B cell (primary cell): ENCODE results near the gene PLA2G5. TPM values are rescaled to one million over a fixed set of nuclear protein-coding genes. Genes with fewer than 3 reads are reported as not detected.

Source experiments
- ATAC-seq: fragments of 200-7000 bp; cut with Tn5 transposase; one replicate; pipeline ENCODE4 v1.10.0; 2021; ENCODE audit warnings: low read depth, mild to moderate bottlenecking, moderate number of reproducible peaks, moderate library complexity
- CTCF ChIA-PET: fragments of 350-600 bp; sonication (Branson Sonifier 250); formaldehyde crosslinking; loops from one replicate; lab custom pipeline; 2021; ENCODE audit warnings: antibody characterized with exemption, inconsistent platforms; lab: Charles Lee
- POLR2A ChIA-PET: fragments of 350-600 bp; sonication (Branson Sonifier 250); formaldehyde crosslinking; loops from one replicate; lab custom pipeline; 2021; ENCODE audit warnings: antibody characterized with exemption; lab: Charles Lee
- DNase-seq: peaks from one replicate; pipeline ENCODE4 v3.0.0; 2013
- H2AFZ ChIP-seq: 2 replicates; pipeline ENCODE4 v1.6.1; 2012; ENCODE audit warnings: mild to moderate bottlenecking, low read depth, low read length; ENCODE audit not compliant: insufficient read depth, poor library complexity, severe bottlenecking
- H3K27ac ChIP-seq, 2 donors: 1 replicate in 1 of 2; 2 replicates in 1 of 2; pipeline ENCODE4 v1.5.1; 2012 to 2013; ENCODE audit warnings: low read length in 2 of 2, mild to moderate bottlenecking in 2 of 2, moderate library complexity in 1 of 2
- H3K27me3 ChIP-seq, 4 experiments: fragments of 200-600 bp in 1 of 4; sonication (generic) in 1 of 4; replicated peaks in 1 of 4; 1 replicate in 2 of 4; 2 replicates in 2 of 4; pipeline versions ENCODE4 v1.6.1 to v1.7.0; 2013 to 2016; ENCODE audit warnings: low read length in 3 of 4, mild to moderate bottlenecking in 2 of 4, mixed read lengths in 1 of 4, moderate library complexity in 1 of 4; ENCODE audit not compliant: insufficient read depth in 4 of 4, control insufficient read depth in 3 of 4; ENCODE audit errors: control extremely low read depth in 1 of 4
- H3K36me3 ChIP-seq, 2 experiments: replicated peaks in 1 of 2; 1 replicate in 1 of 2; 2 replicates in 1 of 2; pipeline versions ENCODE4 v1.6.1 to v1.7.1; 2013; ENCODE audit warnings: low read length in 1 of 2; ENCODE audit not compliant: insufficient read depth in 2 of 2, control insufficient read depth in 1 of 2; ENCODE audit errors: control extremely low read depth in 1 of 2, extremely low read depth in 1 of 2
- H3K4me1 ChIP-seq, 2 donors: fragments of 200-600 bp in 1 of 2; sonication (generic) in 1 of 2; 1 replicate in 1 of 2; 2 replicates in 1 of 2; pipeline versions ENCODE4 v1.5.1 to v1.6.1; 2013 to 2017; ENCODE audit warnings: low read length in 2 of 2; ENCODE audit not compliant: control insufficient read depth in 2 of 2, insufficient read depth in 2 of 2
- H3K4me2 ChIP-seq: replicated peaks from 2 replicates; pipeline ENCODE3; 2012; ENCODE audit warnings: mild to moderate bottlenecking, low read depth, low read length; ENCODE audit not compliant: poor library complexity, severe bottlenecking
- H3K4me3 ChIP-seq, 5 experiments: fragments of 200-600 bp in 1 of 5; sonication (generic) in 1 of 5; 1 replicate in 3 of 5; 2 replicates in 2 of 5; pipeline versions ENCODE4 v1.5.1 to v1.7.0; 2011 to 2016; ENCODE audit warnings: low read length in 4 of 5, mild to moderate bottlenecking in 4 of 5, low read depth in 2 of 5, control low read depth in 1 of 5, moderate library complexity in 1 of 5; ENCODE audit not compliant: insufficient read depth in 1 of 5; ENCODE audit errors: control extremely low read depth in 1 of 5, extremely low read depth in 1 of 5
- H3K79me2 ChIP-seq: fragments of 200-600 bp; sonication (generic); one replicate; pipeline ENCODE4 v1.6.0; 2016; ENCODE audit warnings: low read length; ENCODE audit not compliant: control insufficient read depth, insufficient read depth
- H3K9ac ChIP-seq: fragments of 200-600 bp; sonication (generic); 2 replicates; pipeline ENCODE4 v1.6.1; 2017; ENCODE audit warnings: mild to moderate bottlenecking, low read length, moderate library complexity
- H3K9me3 ChIP-seq, 3 donors: one replicate each; pipeline versions ENCODE4 v1.6.1 to v1.7.1; 2013; ENCODE audit warnings: low read length in 2 of 3; ENCODE audit not compliant: control insufficient read depth in 2 of 3, insufficient read depth in 1 of 3; ENCODE audit errors: control extremely low read depth in 1 of 3
- H4K20me1 ChIP-seq: 2 replicates; pipeline ENCODE4 v1.6.0; 2012; ENCODE audit warnings: mild to moderate bottlenecking, low read length; ENCODE audit not compliant: insufficient read depth, control insufficient read depth, poor library complexity, severe bottlenecking
- H3K27ac Mint-ChIP-seq: one replicate; pipeline ENCODE4 v1.8.0; 2021; ENCODE audit warnings: mixed read lengths
- H3K27me3 Mint-ChIP-seq: one replicate; pipeline ENCODE4 v1.8.0; 2021; ENCODE audit warnings: mixed read lengths
- H3K4me1 Mint-ChIP-seq: one replicate; pipeline ENCODE4 v1.8.0; 2021; ENCODE audit warnings: mixed read lengths
- H3K4me3 Mint-ChIP-seq: one replicate; pipeline ENCODE4 v1.8.0; 2021; ENCODE audit warnings: mixed read lengths
- H3K9me3 Mint-ChIP-seq: one replicate; pipeline ENCODE4 v1.8.0; 2022; ENCODE audit warnings: mixed read lengths; ENCODE audit not compliant: insufficient read depth
- EZH2 ChIP-seq: IDR thresholded peaks from 2 replicates; pipeline ENCODE4 v1.6.1; 2012; ENCODE audit warnings: borderline replicate concordance, low read depth, mild to moderate bottlenecking, moderate library complexity, low read length; ENCODE audit not compliant: insufficient read depth, poor library complexity, severe bottlenecking
- WGBS: methylation state at CpG from one replicate; pipeline ENCODE4 v1.1.5; 2013; ENCODE audit warnings: missing lambda C conversion rate; ENCODE audit not compliant: insufficient coverage; 5-methylcytosine and 5-hydroxymethylcytosine counted together
- intact Hi-C: fragments of 100-400 bp; cut with micrococcal nuclease; formaldehyde crosslinking; loops from one replicate; pipeline ENCODE4 v1.10.0; 2022
- polyA plus RNA-seq: library from polyadenylated mRNA; depleted of rRNA; stranded (reverse); fragments of >200 nt; gene quantifications from 2 replicates; pipeline ENCODE4 v1.2.3, GENCODE V29; 2012
- total RNA-seq, 2 donors: library from RNA; stranded (reverse); fragments of 120-200 nt in 1 of 2; gene quantifications; 1 replicate in 1 of 2; 2 replicates in 1 of 2; pipeline versions ENCODE4 v1.2.3 to v1.2.4, GENCODE V29; 2013 to 2022
- TF ChIP-seq, protein P1 (sequence below): fragments of 200-600 bp; IDR thresholded peaks from one replicate; pipeline ENCODE4 v1.8.0; 2022; ENCODE audit warnings: antibody characterized with exemption, mild to moderate bottlenecking

The PLA2G5 gene
- total and polyA plus RNA-seq, 2 donors (not counting 1 experiment from before 2014, with no cell fraction given) = not detected

- H3K4me3 ChIP-seq = no peak overlapping the region
- H3K79me2 ChIP-seq = no peaks in the 10 kb centered on the region
- Mint-ChIP-seq H3K9me3 (no peaks in the 10 kb centered on the region), H3K27me3 (peaks cover 7% of the 10 kb centered on the region), H3K4me1 (no peaks in the 10 kb centered on the region), H3K4me3 (no peak overlapping the region), H3K27ac (no peak overlapping the region)
- 92% methylated on average over 5 of the region's 5 CpGs for WGBS
- no peaks in the 10 kb centered on the region for H4K20me1 ChIP-seq
- H3K9ac ChIP-seq = no peak overlapping the region
- no peaks in the 10 kb centered on the region for H3K27me3 ChIP-seq
- no peak overlapping the region for H3K4me2 ChIP-seq
- H3K27ac ChIP-seq = no peak overlapping the region
- no peak for DNase-seq
- no peaks in the 10 kb centered on the region for H3K4me1 ChIP-seq
- ATAC-seq = no peak
- H2AFZ ChIP-seq = no peak overlapping the region
- CTCF ChIA-PET = interaction anchor here (0.8 to 1.7 kb wide), 5 partner anchors 7 to 332 kb away, joined by 3 to 7 read pairs (median 3); partner anchors contain the start of gene PLA2G2A
- TF ChIP-seq EZH2 = no peak
- TF ChIP-seq, protein P1, sequence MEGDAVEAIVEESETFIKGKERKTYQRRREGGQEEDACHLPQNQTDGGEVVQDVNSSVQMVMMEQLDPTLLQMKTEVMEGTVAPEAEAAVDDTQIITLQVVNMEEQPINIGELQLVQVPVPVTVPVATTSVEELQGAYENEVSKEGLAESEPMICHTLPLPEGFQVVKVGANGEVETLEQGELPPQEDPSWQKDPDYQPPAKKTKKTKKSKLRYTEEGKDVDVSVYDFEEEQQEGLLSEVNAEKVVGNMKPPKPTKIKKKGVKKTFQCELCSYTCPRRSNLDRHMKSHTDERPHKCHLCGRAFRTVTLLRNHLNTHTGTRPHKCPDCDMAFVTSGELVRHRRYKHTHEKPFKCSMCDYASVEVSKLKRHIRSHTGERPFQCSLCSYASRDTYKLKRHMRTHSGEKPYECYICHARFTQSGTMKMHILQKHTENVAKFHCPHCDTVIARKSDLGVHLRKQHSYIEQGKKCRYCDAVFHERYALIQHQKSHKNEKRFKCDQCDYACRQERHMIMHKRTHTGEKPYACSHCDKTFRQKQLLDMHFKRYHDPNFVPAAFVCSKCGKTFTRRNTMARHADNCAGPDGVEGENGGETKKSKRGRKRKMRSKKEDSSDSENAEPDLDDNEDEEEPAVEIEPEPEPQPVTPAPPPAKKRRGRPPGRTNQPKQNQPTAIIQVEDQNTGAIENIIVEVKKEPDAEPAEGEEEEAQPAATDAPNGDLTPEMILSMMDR = no peak
- POLR2A ChIA-PET = no interaction called here
- H3K36me3 ChIP-seq = no peaks in the 10 kb centered on the region
- intact Hi-C loops = no loop called here
- H3K9me3 ChIP-seq = no peaks in the 10 kb centered on the region
Observed at GRCh38 chr1:20093303-20093702, 23.3 kb downstream of the PLA2G5 start.

DNA sequence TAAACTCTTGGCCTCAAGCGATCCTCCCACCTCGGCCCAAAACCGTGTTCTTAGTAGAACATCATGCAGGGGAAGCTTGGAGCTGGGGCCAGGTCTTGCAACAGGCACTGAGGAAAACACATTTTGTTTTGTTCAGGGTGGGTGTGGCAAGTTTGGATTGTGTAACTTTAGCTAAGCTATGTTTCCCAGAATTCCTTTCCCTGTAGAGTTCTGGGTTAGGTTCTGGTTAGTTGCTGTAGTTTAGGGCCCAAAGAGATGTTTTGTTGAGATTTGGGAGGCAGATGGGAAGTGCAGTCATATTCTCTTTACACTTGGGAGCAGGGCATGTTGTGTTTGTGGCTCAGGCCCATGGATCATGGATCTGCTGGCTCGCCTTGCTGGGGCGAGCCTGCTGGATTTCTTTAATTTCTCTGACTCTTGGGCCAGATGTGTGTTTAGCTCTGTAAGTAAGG, 24.0 kb downstream of the PLA2G5 start:
- ChIA-PET POLR2A (no interaction called here), CTCF (interaction anchor here (0.6 to 1.7 kb wide), 4 partner anchors 8 to 58 kb away, joined by 3 to 7 read pairs (median 4); no protein-coding TSS in a partner anchor)
- Histone ChIP-seq H3K36me3 (no peaks in the 10 kb centered on the region), H3K79me2 (no peaks in the 10 kb centered on the region), H3K4me1 (no peaks in the 10 kb centered on the region), H3K9ac (no peak overlapping the region), H3K27me3 (no peaks in the 10 kb centered on the region), H3K9me3 (no peaks in the 10 kb centered on the region), H3K4me3 (no peak overlapping the region), H3K27ac (no peak overlapping the region), H3K4me2 (no peak overlapping the region), H4K20me1 (no peaks in the 10 kb centered on the region), H2AFZ (no peak overlapping the region)
- H3K4me3 Mint-ChIP-seq = no peak overlapping the region
- intact Hi-C loops = no loop called here
- 90% methylated on average over 5 of the region's 5 CpGs for WGBS
- no peak for DNase-seq
- H3K9me3 Mint-ChIP-seq = no peaks in the 10 kb centered on the region
- ATAC-seq = no peak
- H3K27me3 Mint-ChIP-seq = peaks cover 7% of the 10 kb centered on the region
- no peaks in the 10 kb centered on the region for H3K4me1 Mint-ChIP-seq
- TF ChIP-seq, protein P1 = no peak
- TF ChIP-seq EZH2 = no peak
- H3K27ac Mint-ChIP-seq = no peak overlapping the region
